Measurements from ENCODE around the gene ARMH1.

DNA sequence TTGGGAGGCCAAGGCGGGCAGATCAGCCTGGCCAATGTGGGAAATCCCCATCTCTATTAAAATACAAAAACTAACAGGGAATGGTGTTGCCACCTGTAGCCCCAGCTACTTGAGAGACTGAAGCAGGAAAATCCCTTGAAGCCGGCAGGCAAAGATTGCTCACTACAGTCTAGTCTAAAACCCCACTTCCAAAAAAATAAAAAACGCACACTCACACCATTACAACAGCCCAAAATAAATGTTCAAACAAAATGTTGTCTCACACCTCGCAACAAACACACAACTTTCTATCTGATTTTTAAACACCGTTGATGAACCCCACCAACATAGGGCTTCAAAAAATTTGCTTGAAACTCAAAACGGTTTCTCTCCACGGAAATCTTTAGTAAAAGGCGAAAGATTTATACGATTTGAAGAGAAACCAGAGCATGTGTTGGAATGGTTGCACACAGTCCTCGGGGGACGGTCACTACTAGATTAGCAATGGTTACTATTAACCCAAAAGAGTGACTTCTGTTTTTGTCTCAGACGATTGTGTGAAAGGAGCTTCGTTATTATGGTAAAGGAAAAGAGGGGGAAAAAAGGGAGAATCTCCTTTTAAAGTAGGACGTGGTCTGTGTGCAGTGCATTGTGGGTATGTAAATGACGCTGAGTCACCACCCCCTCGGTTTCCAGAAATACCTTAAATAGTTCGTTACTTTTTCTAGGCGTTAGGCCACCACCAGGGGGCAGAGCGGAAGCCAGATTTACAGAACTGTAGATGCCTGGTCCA lies 56.4 kb downstream of the ARMH1 start, which contains the start of gene RNU5D-1:
- TF ChIP-seq, protein P1, sequence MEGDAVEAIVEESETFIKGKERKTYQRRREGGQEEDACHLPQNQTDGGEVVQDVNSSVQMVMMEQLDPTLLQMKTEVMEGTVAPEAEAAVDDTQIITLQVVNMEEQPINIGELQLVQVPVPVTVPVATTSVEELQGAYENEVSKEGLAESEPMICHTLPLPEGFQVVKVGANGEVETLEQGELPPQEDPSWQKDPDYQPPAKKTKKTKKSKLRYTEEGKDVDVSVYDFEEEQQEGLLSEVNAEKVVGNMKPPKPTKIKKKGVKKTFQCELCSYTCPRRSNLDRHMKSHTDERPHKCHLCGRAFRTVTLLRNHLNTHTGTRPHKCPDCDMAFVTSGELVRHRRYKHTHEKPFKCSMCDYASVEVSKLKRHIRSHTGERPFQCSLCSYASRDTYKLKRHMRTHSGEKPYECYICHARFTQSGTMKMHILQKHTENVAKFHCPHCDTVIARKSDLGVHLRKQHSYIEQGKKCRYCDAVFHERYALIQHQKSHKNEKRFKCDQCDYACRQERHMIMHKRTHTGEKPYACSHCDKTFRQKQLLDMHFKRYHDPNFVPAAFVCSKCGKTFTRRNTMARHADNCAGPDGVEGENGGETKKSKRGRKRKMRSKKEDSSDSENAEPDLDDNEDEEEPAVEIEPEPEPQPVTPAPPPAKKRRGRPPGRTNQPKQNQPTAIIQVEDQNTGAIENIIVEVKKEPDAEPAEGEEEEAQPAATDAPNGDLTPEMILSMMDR (IDR thresholded peaks at IDR 0.05) = peak; percentile 59 to 89 (median 83)
- TF ChIP-seq EP300 (IDR thresholded peaks at IDR 0.05) = no peak

All from ovary (tissue), 3 donors.